Measurements from ENCODE around the gene LSAMP. TPM values are rescaled to one million over a fixed set of nuclear protein-coding genes. Genes with fewer than 3 reads are reported as not detected.

The LSAMP gene
- total and polyA plus RNA-seq, 2 donors (not counting 1 experiment from before 2014, with no cell fraction given), result not detected

DNA sequence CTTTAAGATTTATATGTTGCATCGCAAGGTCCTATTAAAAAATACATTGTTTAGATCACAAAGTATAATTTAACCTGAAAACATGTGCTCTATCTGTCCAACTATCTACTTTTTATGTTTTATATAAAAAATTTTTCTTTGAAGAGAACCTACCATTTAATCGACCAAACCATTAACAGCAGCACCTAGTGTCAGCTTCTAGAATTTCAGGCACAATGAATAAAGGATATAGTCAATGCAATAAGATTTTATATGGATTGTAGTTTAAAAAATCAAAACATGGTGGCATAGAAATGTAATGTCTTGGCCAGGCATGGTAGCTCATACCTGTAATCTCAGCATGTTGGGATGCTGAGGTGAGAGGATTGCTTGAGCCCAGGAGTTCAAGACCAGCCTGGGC, 508.2 kb downstream of the LSAMP start:
- Mint-ChIP-seq H3K27ac (no peak overlapping the region), H3K9me3 (ENCODE audit: insufficient read depth) (no peaks in the 10 kb centered on the region), H3K4me1 (peaks cover 3% of the 10 kb centered on the region), H3K27me3 (peaks cover 20% of the 10 kb centered on the region), H3K4me3 (no peak overlapping the region)
- Histone ChIP-seq H2AFZ (ENCODE audit: insufficient read depth, low read depth, low read length, poor library complexity, severe bottlenecking) (no peak overlapping the region), H3K9me3 (ENCODE audit: control extremely low read depth in 1 of 3, control insufficient read depth in 2 of 3, insufficient read depth in 1 of 3, low read length in 2 of 3) (peaks cover 0 to 3% (median 0%) of the 10 kb centered on the region in 3 donors), H3K4me1 (ENCODE audit: control insufficient read depth in 2 of 2, insufficient read depth in 2 of 2, low read length in 2 of 2) (no peaks in the 10 kb centered on the region), H3K9ac (ENCODE audit: low read length) (no peak overlapping the region), H3K27me3 (replicated peaks in 1 of 4; ENCODE audit: control extremely low read depth in 1 of 4, control insufficient read depth in 3 of 4, insufficient read depth in 4 of 4, low read length in 3 of 4) (no peaks in the 10 kb centered on the region), H4K20me1 (ENCODE audit: control insufficient read depth, insufficient read depth, low read length, poor library complexity, severe bottlenecking) (no peaks in the 10 kb centered on the region), H3K4me2 (replicated peaks; ENCODE audit: low read depth, low read length, poor library complexity, severe bottlenecking) (no peak overlapping the region), H3K36me3 (replicated peaks in 1 of 2; ENCODE audit: control extremely low read depth in 1 of 2, control insufficient read depth in 1 of 2, extremely low read depth in 1 of 2, insufficient read depth in 2 of 2, low read length in 1 of 2) (no peaks in the 10 kb centered on the region), H3K4me3 (ENCODE audit: control extremely low read depth in 1 of 5, extremely low read depth in 1 of 5, insufficient read depth in 1 of 5, low read depth in 2 of 5, low read length in 4 of 5) (no peak overlapping the region), H3K27ac (ENCODE audit: low read length in 2 of 2) (no peak overlapping the region), H3K79me2 (ENCODE audit: control insufficient read depth, insufficient read depth, low read length) (no peaks in the 10 kb centered on the region)
- intact Hi-C loops (cut with micrococcal nuclease), result no loop called here
- POLR2A ChIA-PET, result no interaction called here
- no CpG with 5 or more reads among the region's 2 CpGs for WGBS (ENCODE audit: insufficient coverage)
- TF ChIP-seq, protein P1, sequence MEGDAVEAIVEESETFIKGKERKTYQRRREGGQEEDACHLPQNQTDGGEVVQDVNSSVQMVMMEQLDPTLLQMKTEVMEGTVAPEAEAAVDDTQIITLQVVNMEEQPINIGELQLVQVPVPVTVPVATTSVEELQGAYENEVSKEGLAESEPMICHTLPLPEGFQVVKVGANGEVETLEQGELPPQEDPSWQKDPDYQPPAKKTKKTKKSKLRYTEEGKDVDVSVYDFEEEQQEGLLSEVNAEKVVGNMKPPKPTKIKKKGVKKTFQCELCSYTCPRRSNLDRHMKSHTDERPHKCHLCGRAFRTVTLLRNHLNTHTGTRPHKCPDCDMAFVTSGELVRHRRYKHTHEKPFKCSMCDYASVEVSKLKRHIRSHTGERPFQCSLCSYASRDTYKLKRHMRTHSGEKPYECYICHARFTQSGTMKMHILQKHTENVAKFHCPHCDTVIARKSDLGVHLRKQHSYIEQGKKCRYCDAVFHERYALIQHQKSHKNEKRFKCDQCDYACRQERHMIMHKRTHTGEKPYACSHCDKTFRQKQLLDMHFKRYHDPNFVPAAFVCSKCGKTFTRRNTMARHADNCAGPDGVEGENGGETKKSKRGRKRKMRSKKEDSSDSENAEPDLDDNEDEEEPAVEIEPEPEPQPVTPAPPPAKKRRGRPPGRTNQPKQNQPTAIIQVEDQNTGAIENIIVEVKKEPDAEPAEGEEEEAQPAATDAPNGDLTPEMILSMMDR (IDR thresholded peaks at IDR 0.05), result no peak
- TF ChIP-seq EZH2 (IDR thresholded peaks at IDR 0.05; ENCODE audit: borderline replicate concordance, insufficient read depth, low read depth, low read length, poor library complexity, severe bottlenecking), result no peak
- ATAC-seq (ENCODE audit: low read depth), result no peak
- CTCF ChIA-PET, result no interaction called here
- no peak for DNase-seq

DNA sequence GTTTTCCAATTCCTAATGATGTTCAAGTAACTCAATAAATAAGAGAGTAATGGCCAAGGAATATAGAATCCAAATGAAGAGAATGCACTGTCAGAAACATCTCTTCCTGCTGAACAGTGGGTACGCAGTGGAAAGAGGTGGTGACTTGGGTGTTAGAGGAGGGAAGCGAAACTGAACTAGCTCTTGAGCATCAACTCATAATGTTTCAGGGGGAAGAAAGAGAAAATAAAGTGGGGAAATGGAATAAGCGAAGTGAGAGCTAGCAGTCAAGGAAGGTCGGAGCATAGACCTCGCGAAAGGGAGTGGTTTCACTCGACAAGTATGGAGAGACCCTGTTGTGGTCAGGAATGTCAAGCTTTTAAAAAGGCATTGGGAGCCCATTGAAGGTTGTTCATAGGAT, 512.5 kb downstream of the LSAMP start:
- WGBS (ENCODE audit: insufficient coverage), result 99% methylated on average over 7 of the region's 7 CpGs
- ATAC-seq (ENCODE audit: low read depth), result no peak

More for the DNA sequence above, 512.5 kb downstream of the LSAMP start:
- Histone ChIP-seq H3K4me3 (ENCODE audit: control extremely low read depth in 1 of 5, extremely low read depth in 1 of 5, insufficient read depth in 1 of 5, low read depth in 2 of 5, low read length in 4 of 5) (no peak overlapping the region), H3K4me1 (ENCODE audit: control insufficient read depth in 2 of 2, insufficient read depth in 2 of 2, low read length in 2 of 2) (no peaks in the 10 kb centered on the region), H3K9me3 (ENCODE audit: control extremely low read depth in 1 of 3, control insufficient read depth in 2 of 3, insufficient read depth in 1 of 3, low read length in 2 of 3) (no peaks in the 10 kb centered on the region), H3K27me3 (replicated peaks in 1 of 4; ENCODE audit: control extremely low read depth in 1 of 4, control insufficient read depth in 3 of 4, insufficient read depth in 4 of 4, low read length in 3 of 4) (no peaks in the 10 kb centered on the region), H3K36me3 (replicated peaks in 1 of 2; ENCODE audit: control extremely low read depth in 1 of 2, control insufficient read depth in 1 of 2, extremely low read depth in 1 of 2, insufficient read depth in 2 of 2, low read length in 1 of 2) (no peaks in the 10 kb centered on the region), H3K4me2 (replicated peaks; ENCODE audit: low read depth, low read length, poor library complexity, severe bottlenecking) (no peak overlapping the region), H4K20me1 (ENCODE audit: control insufficient read depth, insufficient read depth, low read length, poor library complexity, severe bottlenecking) (no peaks in the 10 kb centered on the region), H3K79me2 (ENCODE audit: control insufficient read depth, insufficient read depth, low read length) (no peaks in the 10 kb centered on the region), H2AFZ (ENCODE audit: insufficient read depth, low read depth, low read length, poor library complexity, severe bottlenecking) (no peak overlapping the region), H3K27ac (ENCODE audit: low read length in 2 of 2) (no peak overlapping the region), H3K9ac (ENCODE audit: low read length) (no peak overlapping the region)
- POLR2A ChIA-PET, result no interaction called here
- Mint-ChIP-seq H3K4me3 (no peak overlapping the region), H3K4me1 (peaks cover 3% of the 10 kb centered on the region), H3K27me3 (peaks cover 24% of the 10 kb centered on the region), H3K9me3 (ENCODE audit: insufficient read depth) (no peaks in the 10 kb centered on the region), H3K27ac (no peak overlapping the region)
- intact Hi-C loops (cut with micrococcal nuclease), result no loop called here
- DNase-seq, result no peak
- CTCF ChIA-PET, result no interaction called here
- TF ChIP-seq EZH2 (IDR thresholded peaks at IDR 0.05; ENCODE audit: borderline replicate concordance, insufficient read depth, low read depth, low read length, poor library complexity, severe bottlenecking), result no peak
